ENCODE results near the gene TNIK. TPM values are rescaled to one million over a fixed set of nuclear protein-coding genes. Genes with fewer than 3 reads are reported as not detected.

Gene TNIK
- polyA plus RNA-seq, 1 of the 3 experiments (the other 2 are of a cell fraction), result 19.4 TPM

GRCh38 chr3:171221104-171221503 is 239.1 kb downstream of the TNIK start:
- ChIA-PET POLR2A (no interaction called here), CTCF (no interaction called here)
- H4K20me1 ChIP-seq (ENCODE audit: insufficient read depth), result no peaks in the 10 kb centered on the region
- no peak for TF ChIP-seq RAD21 (IDR thresholded peaks at IDR 0.05; ENCODE audit: low read length)
- no peak for TF ChIP-seq FOSL2 (IDR thresholded peaks at IDR 0.05; ENCODE audit: borderline replicate concordance, low read depth)
- TF ChIP-seq JUND (IDR thresholded peaks at IDR 0.05), result no peak
- TF ChIP-seq FOXM1 (IDR thresholded peaks at IDR 0.05; ENCODE audit: low read depth), result no peak
- TF ChIP-seq, protein P1, sequence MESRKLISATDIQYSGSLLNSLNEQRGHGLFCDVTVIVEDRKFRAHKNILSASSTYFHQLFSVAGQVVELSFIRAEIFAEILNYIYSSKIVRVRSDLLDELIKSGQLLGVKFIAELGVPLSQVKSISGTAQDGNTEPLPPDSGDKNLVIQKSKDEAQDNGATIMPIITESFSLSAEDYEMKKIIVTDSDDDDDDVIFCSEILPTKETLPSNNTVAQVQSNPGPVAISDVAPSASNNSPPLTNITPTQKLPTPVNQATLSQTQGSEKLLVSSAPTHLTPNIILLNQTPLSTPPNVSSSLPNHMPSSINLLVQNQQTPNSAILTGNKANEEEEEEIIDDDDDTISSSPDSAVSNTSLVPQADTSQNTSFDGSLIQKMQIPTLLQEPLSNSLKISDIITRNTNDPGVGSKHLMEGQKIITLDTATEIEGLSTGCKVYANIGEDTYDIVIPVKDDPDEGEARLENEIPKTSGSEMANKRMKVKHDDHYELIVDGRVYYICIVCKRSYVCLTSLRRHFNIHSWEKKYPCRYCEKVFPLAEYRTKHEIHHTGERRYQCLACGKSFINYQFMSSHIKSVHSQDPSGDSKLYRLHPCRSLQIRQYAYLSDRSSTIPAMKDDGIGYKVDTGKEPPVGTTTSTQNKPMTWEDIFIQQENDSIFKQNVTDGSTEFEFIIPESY (IDR thresholded peaks at IDR 0.05; ENCODE audit: borderline replicate concordance, low read depth), result no peak
- TF ChIP-seq FOXJ3 (CRISPR knock-in tag; IDR thresholded peaks at IDR 0.05), result no peak
- no peak for TF ChIP-seq POLR2AphosphoS5 (IDR thresholded peaks at IDR 0.05; ENCODE audit: low read depth, low read length)
- TF ChIP-seq GABPA (IDR thresholded peaks at IDR 0.05; ENCODE audit: low read depth), result no peak
- no peak for TF ChIP-seq CHD2 (IDR thresholded peaks at IDR 0.05; ENCODE audit: low read length, partially characterized antibody)
- TF ChIP-seq EP300 (IDR thresholded peaks at IDR 0.05; ENCODE audit: borderline replicate concordance in 1 of 2, low read depth in 1 of 2, low read length in 1 of 2), result no peak
- no peak overlapping the region for H3K9ac ChIP-seq
- no peaks in the 10 kb centered on the region for H3K4me1 ChIP-seq (ENCODE audit: control insufficient read depth in 1 of 2, insufficient read depth in 2 of 2, low read depth in 1 of 2, low read length in 1 of 2)
- peaks cover 5 to 8% of the 10 kb centered on the region in 2 experiments for H3K36me3 ChIP-seq (replicated peaks in 1 of 2; ENCODE audit: control insufficient read depth in 1 of 2, insufficient read depth in 2 of 2, low read length in 1 of 2)
- H3K79me2 ChIP-seq (ENCODE audit: insufficient read depth), result peaks cover 4% of the 10 kb centered on the region; the same call in 1 of the 2 replicates
- no peaks in the 10 kb centered on the region for H3K27me3 ChIP-seq (ENCODE audit: insufficient read depth)
- H3K27ac ChIP-seq (ENCODE audit: low read depth in 2 of 2, low read length in 1 of 2), result no peak overlapping the region
- no peaks in the 10 kb centered on the region for H3K9me2 ChIP-seq
- H3K4me2 ChIP-seq, result no peak overlapping the region
- H3F3A ChIP-seq (replicated peaks; ENCODE audit: insufficient read depth), result no peaks in the 10 kb centered on the region
- no peaks in the 10 kb centered on the region for H3K9me3 ChIP-seq
- WGBS (ENCODE audit: low lambda C conversion rate), result 67% methylated on average over 2 of the region's 2 CpGs
- no peak overlapping the region for H2AFZ ChIP-seq (ENCODE audit: low read depth)
- DNase-seq, result no peak
- no peak overlapping the region for H3K4me3 ChIP-seq (ENCODE audit: low read depth in 2 of 2, low read length in 1 of 2)

DNA sequence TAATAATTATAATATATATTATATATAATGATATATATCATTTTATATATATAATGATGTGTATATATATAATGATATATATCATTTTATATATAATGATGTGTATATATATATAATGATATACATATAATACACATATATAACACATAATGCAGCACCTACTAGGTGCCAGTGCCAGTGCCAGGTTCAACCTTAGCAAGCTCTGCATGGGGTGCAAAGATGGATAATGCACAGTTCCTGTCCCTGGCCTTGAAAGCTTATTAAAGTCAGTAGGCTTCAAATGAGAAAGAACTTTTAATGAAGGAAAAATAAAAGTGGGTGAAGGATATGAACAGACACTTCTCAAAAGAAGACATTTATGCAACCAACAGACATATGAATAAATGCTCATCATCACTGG is 240.9 kb downstream of the TNIK start:
- H3K4me2 ChIP-seq, result no peak overlapping the region
- no peaks in the 10 kb centered on the region for H3K4me1 ChIP-seq (ENCODE audit: control insufficient read depth in 1 of 2, insufficient read depth in 2 of 2, low read depth in 1 of 2, low read length in 1 of 2)
- no peaks in the 10 kb centered on the region for H4K20me1 ChIP-seq (ENCODE audit: insufficient read depth)
- no peaks in the 10 kb centered on the region for H3K36me3 ChIP-seq (replicated peaks in 1 of 2; ENCODE audit: control insufficient read depth in 1 of 2, insufficient read depth in 2 of 2, low read length in 1 of 2)
- H3F3A ChIP-seq (replicated peaks; ENCODE audit: insufficient read depth), result no peaks in the 10 kb centered on the region
- no peak overlapping the region for H3K9ac ChIP-seq
- TF ChIP-seq, protein P2, sequence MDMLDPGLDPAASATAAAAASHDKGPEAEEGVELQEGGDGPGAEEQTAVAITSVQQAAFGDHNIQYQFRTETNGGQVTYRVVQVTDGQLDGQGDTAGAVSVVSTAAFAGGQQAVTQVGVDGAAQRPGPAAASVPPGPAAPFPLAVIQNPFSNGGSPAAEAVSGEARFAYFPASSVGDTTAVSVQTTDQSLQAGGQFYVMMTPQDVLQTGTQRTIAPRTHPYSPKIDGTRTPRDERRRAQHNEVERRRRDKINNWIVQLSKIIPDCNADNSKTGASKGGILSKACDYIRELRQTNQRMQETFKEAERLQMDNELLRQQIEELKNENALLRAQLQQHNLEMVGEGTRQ (IDR thresholded peaks at IDR 0.05; ENCODE audit: borderline replicate concordance, low read depth, low read length), result no peak
- TF ChIP-seq TCF12 (IDR thresholded peaks at IDR 0.05) (no peak), TEAD4 (IDR thresholded peaks at IDR 0.05; ENCODE audit: borderline replicate concordance, insufficient read depth) (no peak), RFX5 (IDR thresholded peaks at IDR 0.05; ENCODE audit: low read length) (no peak), CHD2 (IDR thresholded peaks at IDR 0.05; ENCODE audit: low read length, partially characterized antibody) (no peak), GABPA (IDR thresholded peaks at IDR 0.05; ENCODE audit: low read depth) (no peak), POLR2AphosphoS5 (IDR thresholded peaks at IDR 0.05; ENCODE audit: low read depth, low read length) (no peak)
- TF ChIP-seq, protein P3, sequence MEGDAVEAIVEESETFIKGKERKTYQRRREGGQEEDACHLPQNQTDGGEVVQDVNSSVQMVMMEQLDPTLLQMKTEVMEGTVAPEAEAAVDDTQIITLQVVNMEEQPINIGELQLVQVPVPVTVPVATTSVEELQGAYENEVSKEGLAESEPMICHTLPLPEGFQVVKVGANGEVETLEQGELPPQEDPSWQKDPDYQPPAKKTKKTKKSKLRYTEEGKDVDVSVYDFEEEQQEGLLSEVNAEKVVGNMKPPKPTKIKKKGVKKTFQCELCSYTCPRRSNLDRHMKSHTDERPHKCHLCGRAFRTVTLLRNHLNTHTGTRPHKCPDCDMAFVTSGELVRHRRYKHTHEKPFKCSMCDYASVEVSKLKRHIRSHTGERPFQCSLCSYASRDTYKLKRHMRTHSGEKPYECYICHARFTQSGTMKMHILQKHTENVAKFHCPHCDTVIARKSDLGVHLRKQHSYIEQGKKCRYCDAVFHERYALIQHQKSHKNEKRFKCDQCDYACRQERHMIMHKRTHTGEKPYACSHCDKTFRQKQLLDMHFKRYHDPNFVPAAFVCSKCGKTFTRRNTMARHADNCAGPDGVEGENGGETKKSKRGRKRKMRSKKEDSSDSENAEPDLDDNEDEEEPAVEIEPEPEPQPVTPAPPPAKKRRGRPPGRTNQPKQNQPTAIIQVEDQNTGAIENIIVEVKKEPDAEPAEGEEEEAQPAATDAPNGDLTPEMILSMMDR (IDR thresholded peaks at IDR 0.05), result no peak
- TF ChIP-seq, protein P4, sequence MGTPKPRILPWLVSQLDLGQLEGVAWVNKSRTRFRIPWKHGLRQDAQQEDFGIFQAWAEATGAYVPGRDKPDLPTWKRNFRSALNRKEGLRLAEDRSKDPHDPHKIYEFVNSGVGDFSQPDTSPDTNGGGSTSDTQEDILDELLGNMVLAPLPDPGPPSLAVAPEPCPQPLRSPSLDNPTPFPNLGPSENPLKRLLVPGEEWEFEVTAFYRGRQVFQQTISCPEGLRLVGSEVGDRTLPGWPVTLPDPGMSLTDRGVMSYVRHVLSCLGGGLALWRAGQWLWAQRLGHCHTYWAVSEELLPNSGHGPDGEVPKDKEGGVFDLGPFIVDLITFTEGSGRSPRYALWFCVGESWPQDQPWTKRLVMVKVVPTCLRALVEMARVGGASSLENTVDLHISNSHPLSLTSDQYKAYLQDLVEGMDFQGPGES (IDR thresholded peaks at IDR 0.05; ENCODE audit: low read depth, low read length), result no peak
- DNase-seq, result no peak
- ChIA-PET CTCF (no interaction called here), POLR2A (no interaction called here)
- H3K79me2 ChIP-seq (ENCODE audit: insufficient read depth), result peaks cover 4% of the 10 kb centered on the region; the same call in 1 of the 2 replicates
- no peak overlapping the region for H3K27ac ChIP-seq (ENCODE audit: low read depth in 2 of 2, low read length in 1 of 2)
- no peaks in the 10 kb centered on the region for H3K9me2 ChIP-seq
- no peaks in the 10 kb centered on the region for H3K27me3 ChIP-seq (ENCODE audit: insufficient read depth)
- no peak overlapping the region for H3K4me3 ChIP-seq (ENCODE audit: low read depth in 2 of 2, low read length in 1 of 2)
- H3K9me3 ChIP-seq, result no peaks in the 10 kb centered on the region
- H2AFZ ChIP-seq (ENCODE audit: low read depth), result no peak overlapping the region
